NCI-H1092 treated with DMSO at 0.1 percent for 48 hours (cell line): ENCODE measurements around the gene TFIP11.
A peak's percentile ranks its signal among the peaks of the same experiment; 100 is the strongest.

Source experiments
- DNase-seq: peaks from one replicate; lab custom pipeline; 2025; lab: John Stamatoyannopoulos, UW

TFIP11 gene

GRCh38 chr22:26447584-26448329, 64.5 kb downstream of the TFIP11 start:
- DNase-seq = no peak

DNA sequence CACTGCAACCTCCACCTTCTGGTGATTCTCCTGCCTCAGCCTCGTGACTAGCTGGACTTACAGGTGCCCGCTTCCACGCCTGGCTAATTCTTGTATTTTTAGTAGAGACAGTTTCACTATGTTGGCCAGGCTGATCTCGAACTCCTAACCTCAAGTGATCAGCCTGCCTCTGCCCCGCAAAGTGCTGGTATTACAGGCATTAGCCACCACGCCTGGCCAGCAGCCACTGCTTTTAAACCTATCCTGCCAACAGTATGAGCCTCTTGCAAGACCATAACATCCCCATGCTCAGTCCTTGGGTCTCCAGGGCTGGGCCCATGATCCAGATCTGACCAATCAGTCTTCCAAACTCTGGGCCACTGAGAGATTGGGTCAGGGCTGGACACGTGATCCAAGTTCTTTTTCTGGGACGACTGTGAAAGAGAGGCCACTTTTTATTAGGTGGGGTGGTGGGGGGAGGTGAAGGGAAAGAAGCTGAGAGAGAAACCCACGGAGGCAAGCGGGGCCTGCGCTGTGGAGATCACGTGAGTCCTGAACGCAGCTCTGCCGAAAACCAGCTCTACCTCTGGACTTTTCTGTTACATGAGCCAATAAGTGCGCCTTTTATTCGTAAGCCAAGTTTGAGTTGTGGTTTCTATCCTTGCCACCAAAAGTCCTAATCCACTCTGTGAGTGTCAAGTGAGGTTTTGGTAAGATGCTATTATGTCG, 65.3 kb downstream of the TFIP11 start:
- no peak for DNase-seq

DNA sequence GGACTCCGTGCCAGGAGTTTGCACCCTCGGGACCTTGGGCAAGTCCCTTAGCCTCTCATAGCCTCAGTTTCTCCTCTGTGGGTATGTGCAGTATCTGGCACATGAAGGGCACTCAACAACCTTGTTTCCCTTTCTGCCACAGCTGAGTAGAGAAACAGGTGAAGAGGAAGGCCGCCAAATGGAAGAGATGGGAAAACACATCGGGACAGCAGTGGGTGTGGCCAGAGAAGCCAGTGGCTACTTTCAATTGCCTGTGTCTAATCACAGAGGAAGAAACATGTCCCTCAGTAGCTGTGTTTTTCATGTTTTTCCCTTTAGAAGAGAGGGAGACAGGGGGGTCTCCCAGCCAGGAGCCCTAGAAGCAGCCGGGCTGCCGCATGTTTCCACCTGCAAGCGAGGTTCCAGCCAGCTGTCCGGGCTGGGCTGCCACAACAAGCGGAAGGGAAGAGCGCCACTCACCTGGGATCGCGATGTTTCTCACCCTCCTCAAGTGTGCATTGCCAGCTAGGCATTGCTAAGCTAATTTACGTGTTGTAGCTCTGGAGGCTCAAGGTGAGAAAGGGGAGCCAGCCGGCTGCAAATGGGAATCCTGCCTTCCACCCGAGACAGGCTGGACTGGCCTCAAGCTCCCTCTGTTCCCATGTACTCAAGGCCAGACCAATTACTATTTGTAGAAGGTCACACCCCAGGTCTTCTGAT, 66.5 kb downstream of the TFIP11 start:
- DNase-seq = no peak

DNA sequence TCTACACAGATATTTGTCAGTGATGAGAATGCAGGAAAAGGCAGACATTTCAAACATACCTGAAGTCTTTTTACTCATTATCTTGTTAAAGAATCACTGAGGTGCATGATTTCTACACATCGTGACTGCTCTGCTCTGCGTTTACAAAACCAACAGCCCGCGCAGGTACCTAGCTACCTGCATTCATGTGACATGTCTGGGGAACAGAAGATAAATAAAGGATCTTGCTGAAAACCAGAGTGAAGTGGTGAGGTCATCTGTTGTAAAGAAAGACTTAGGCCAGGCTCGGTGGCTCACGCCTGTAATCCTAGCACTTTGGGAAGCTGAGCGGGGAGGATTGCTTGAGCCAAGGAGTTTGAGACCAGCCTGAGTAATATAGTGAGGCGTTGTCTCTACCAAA, 67.5 kb downstream of the TFIP11 start:
- DNase-seq = no peak

DNA sequence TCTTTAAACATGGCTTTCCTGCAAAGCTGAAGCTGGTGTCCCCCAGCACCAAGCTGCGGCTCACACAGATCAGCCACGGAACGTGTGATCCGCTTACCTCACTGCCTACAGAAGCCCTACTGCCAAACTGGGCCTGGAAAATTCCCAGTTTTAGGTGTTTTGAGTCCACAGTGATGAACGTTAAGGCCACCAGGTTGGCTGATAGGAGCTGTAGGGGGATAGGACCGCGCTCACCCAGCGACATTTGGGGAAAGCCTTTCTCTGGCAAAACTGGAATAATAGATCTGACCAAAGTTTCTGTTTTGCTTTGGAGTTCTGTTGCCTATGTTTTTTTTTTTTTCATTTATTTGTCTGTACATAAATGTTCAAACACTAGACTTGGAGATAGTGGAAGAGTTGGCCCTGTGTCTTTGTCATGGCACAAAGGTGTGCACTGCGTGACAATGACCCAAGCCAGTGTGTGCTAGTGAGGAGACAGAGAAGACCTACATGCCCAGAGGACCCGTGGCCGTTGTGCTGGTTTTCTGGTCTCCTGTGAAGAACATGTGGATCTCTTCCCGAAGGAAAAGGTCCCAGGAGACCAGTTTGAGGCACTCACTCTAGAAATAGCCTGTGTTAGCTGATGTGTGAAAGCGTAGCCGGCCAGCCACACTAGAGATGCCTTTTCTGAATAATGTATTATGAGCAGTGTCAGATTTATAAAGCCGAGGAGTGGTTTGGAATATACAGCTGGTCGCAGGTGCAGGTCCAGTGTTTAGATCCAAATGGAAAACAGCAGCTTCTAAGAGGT, 68.2 kb downstream of the TFIP11 start:
- peak; percentile 28 for DNase-seq

GRCh38 chr22:26442086-26442756, 70.1 kb downstream of the TFIP11 start:
- DNase-seq = no peak
